Uterus (tissue), 4 donors: ENCODE data around the gene FDX2. TPM values are rescaled to one million over a fixed set of nuclear protein-coding genes. Genes with fewer than 3 reads are reported as not detected.

Source experiments
- DNase-seq, 2 donors: peaks; one replicate each; pipeline ENCODE4 v3.0.0-alpha.2; 2019 to 2020
- H3K27ac ChIP-seq, 2 donors: fragments of 200-600 bp; sonication (generic); 1 replicate in 1 of 2; 2 replicates in 1 of 2; pipeline ENCODE4 v1.5.1; 2016 to 2018
- H3K27me3 ChIP-seq, 2 donors: fragments of 200-600 bp; sonication (generic); one replicate each; pipeline ENCODE4 v1.5.1; 2018 to 2019; ENCODE audit warnings: control low read depth in 1 of 2
- H3K36me3 ChIP-seq, 2 donors: fragments of 200-600 bp; sonication (generic); one replicate each; pipeline ENCODE4 v1.5.1; 2019; ENCODE audit warnings: control low read depth in 1 of 2
- H3K4me1 ChIP-seq, 2 donors: fragments of 200-600 bp; sonication (generic); one replicate each; pipeline ENCODE4 v1.5.1; 2018 to 2019; ENCODE audit warnings: control low read depth in 1 of 2
- H3K4me3 ChIP-seq, 2 donors: fragments of 200-600 bp; sonication (generic); 1 replicate in 1 of 2; 2 replicates in 1 of 2; pipeline ENCODE4 v1.5.1; 2018 to 2019; ENCODE audit warnings: mild to moderate bottlenecking in 1 of 2
- H3K9me3 ChIP-seq, 2 donors: fragments of 200-600 bp; sonication (generic); one replicate each; pipeline ENCODE4 v1.5.1; 2019; ENCODE audit warnings: control low read depth in 1 of 2
- CTCF ChIP-seq, 4 experiments: fragments of 200-600 bp in 2 of 4; fragments of 450-650 bp in 2 of 4; sonication (generic) in 2 of 4; IDR thresholded peaks; one replicate each; pipeline ENCODE4 v1.5.1; 2016 to 2019; ENCODE audit warnings: antibody characterized with exemption in 4 of 4, mild to moderate bottlenecking in 2 of 4, moderate library complexity in 1 of 4
- POLR2A ChIP-seq, 2 donors: fragments of 450-650 bp; IDR thresholded peaks; one replicate each; pipeline ENCODE4 v1.6.1; 2016; ENCODE audit warnings: antibody characterized with exemption in 2 of 2, mild to moderate bottlenecking in 1 of 2, moderate library complexity in 1 of 2
- intact Hi-C: fragments of 100-400 bp; cut with DNase I; formaldehyde crosslinking; loops from one replicate; pipeline ENCODE4 v1.15.1; 2023; ENCODE audit warnings: low total_unique reads
- total RNA-seq, 4 donors: library from RNA; depleted of rRNA in 3 of 4; stranded (reverse); fragments of >200 nt in 3 of 4; gene quantifications; one replicate each; pipeline versions ENCODE4 v1.1.0 to v1.2.4, GENCODE V29; 2014 to 2023
- donor health status: DM: yes; HTN: yes; CAD: no.

FDX2 gene
- total RNA-seq, 4 donors from 2014 or later: 1.5 to 12.7 (median 4.9) TPM

GRCh38 chr19:10309423-10309822 lies 6.4 kb downstream of the FDX2 start, which contains the start of gene ZGLP1:
Gene ZGLP1 (minus strand): TSS chr19:10309815.
- Histone ChIP-seq H3K27me3 (no peaks in the 10 kb centered on the region), H3K9me3 (no peaks in the 10 kb centered on the region), H3K4me3 (no peak within 1 kb of the TSS), H3K36me3 (no peaks in the 10 kb centered on the region), H3K27ac (no peak within 1 kb of the TSS), H3K4me1 (no peaks in the 10 kb centered on the region)
- TF ChIP-seq POLR2A (IDR thresholded peaks at IDR 0.05) (no peak), CTCF (IDR thresholded peaks at IDR 0.05) (no peak)
- intact Hi-C loops: no loop called here
- no peak for DNase-seq

GRCh38 chr19:10306327-10306726 lies 9.5 kb downstream of the FDX2 start:
- Histone ChIP-seq H3K27ac (no peak overlapping the region), H3K27me3 (no peaks in the 10 kb centered on the region), H3K9me3 (no peaks in the 10 kb centered on the region), H3K4me3 (no peak overlapping the region), H3K4me1 (no peaks in the 10 kb centered on the region), H3K36me3 (no peaks in the 10 kb centered on the region)
- DNase-seq: no peak
- no peak for TF ChIP-seq CTCF (IDR thresholded peaks at IDR 0.05)
- no peak for TF ChIP-seq POLR2A (IDR thresholded peaks at IDR 0.05)
- intact Hi-C loops: no loop called here

GRCh38 chr19:10305139-10305806 lies 10.5 kb downstream of the FDX2 start:
- Histone ChIP-seq H3K9me3 (no peaks in the 10 kb centered on the region), H3K4me3 (no peak overlapping the region), H3K4me1 (no peaks in the 10 kb centered on the region), H3K27me3 (no peaks in the 10 kb centered on the region), H3K36me3 (no peaks in the 10 kb centered on the region), H3K27ac (no peak overlapping the region)
- TF ChIP-seq POLR2A (IDR thresholded peaks at IDR 0.05): no peak
- TF ChIP-seq CTCF (IDR thresholded peaks at IDR 0.05): no peak
- intact Hi-C loops: no loop called here
- no peak for DNase-seq

- Histone ChIP-seq H3K36me3 (no peaks in the 10 kb centered on the region), H3K27me3 (peaks cover 8 to 12% of the 10 kb centered on the region in 2 donors), H3K9me3 (no peaks in the 10 kb centered on the region), H3K27ac (no peak overlapping the region), H3K4me1 (peaks cover 0 to 6% of the 10 kb centered on the region in 2 donors), H3K4me3 (no peak overlapping the region)
- intact Hi-C loops: no loop called here
- DNase-seq: no peak
- no peak for TF ChIP-seq CTCF (IDR thresholded peaks at IDR 0.05)
- no peak for TF ChIP-seq POLR2A (IDR thresholded peaks at IDR 0.05)
Measured at GRCh38 chr19:10299545-10300458, 16.0 kb downstream of the FDX2 start.
